Smooth muscle cell (in vitro differentiated cells): ENCODE measurements around the gene JAKMIP3. TPM values are rescaled to one million over a fixed set of nuclear protein-coding genes. Genes with fewer than 3 reads are reported as not detected.

Source experiments
- DNase-seq: peaks from one replicate; lab custom pipeline; 2025; ENCODE audit not compliant: unreplicated experiment; lab: John Stamatoyannopoulos, UW
- H2AFZ ChIP-seq: fragments of 200-600 bp; sonication (generic); 2 replicates; pipeline ENCODE4 v1.6.0; 2016; ENCODE audit warnings: antibody characterized with exemption, low read depth, mild to moderate bottlenecking
- H3F3A ChIP-seq: fragments of 200-600 bp; sonication (generic); 2 replicates; pipeline ENCODE4 v1.6.0; 2017; ENCODE audit warnings: antibody characterized with exemption, low read depth
- H3K27ac ChIP-seq: fragments of 200-600 bp; sonication (generic); 2 replicates; pipeline ENCODE4 v1.5.1; 2016; ENCODE audit warnings: low read depth, mild to moderate bottlenecking
- H3K27me3 ChIP-seq: fragments of 200-600 bp; sonication (generic); 2 replicates; pipeline ENCODE4 v1.6.1; 2016; ENCODE audit warnings: low read depth, mild to moderate bottlenecking
- H3K36me3 ChIP-seq: fragments of 200-600 bp; sonication (generic); 2 replicates; pipeline ENCODE4 v1.5.1; 2016; ENCODE audit warnings: low read depth
- H3K4me1 ChIP-seq: fragments of 200-600 bp; sonication (generic); 2 replicates; pipeline ENCODE4 v1.5.1; 2016; ENCODE audit warnings: low read depth
- H3K4me2 ChIP-seq: fragments of 200-600 bp; sonication (generic); 2 replicates; pipeline ENCODE4 v1.6.0; 2016; ENCODE audit warnings: mild to moderate bottlenecking
- H3K4me3 ChIP-seq: fragments of 200-600 bp; sonication (generic); 2 replicates; pipeline ENCODE4 v1.5.1; 2016; ENCODE audit warnings: mild to moderate bottlenecking
- H3K79me2 ChIP-seq: fragments of 200-600 bp; sonication (generic); 2 replicates; pipeline ENCODE4 v1.6.0; 2016; ENCODE audit warnings: low read depth, mild to moderate bottlenecking
- H3K9ac ChIP-seq: fragments of 200-600 bp; sonication (generic); 2 replicates; pipeline ENCODE4 v1.6.0; 2016; ENCODE audit warnings: low read depth
- H3K9me3 ChIP-seq: fragments of 200-600 bp; sonication (generic); replicated peaks from 2 replicates; pipeline ENCODE4 v1.5.1; 2016; ENCODE audit warnings: low read depth
- H4K20me1 ChIP-seq: fragments of 200-600 bp; sonication (generic); 2 replicates; pipeline ENCODE4 v1.6.0; 2016; ENCODE audit warnings: low read depth
- WGBS: methylation state at CpG from one replicate; pipeline ENCODE4 v1.1.7; 2016; ENCODE audit warnings: low lambda C conversion rate; 5-methylcytosine and 5-hydroxymethylcytosine counted together
- polyA plus RNA-seq: library from polyadenylated mRNA; unstranded; fragments of >200 nt; fragmentation: Nextera tagmentation; extraction: Ambion mirVana; gene quantifications from 2 replicates; pipeline ENCODE4 v1.2.1, GENCODE V29; 2016
- total RNA-seq: library from RNA; depleted of rRNA; stranded (reverse); fragments of >200 nt; gene quantifications from 2 replicates; pipeline ENCODE4 v1.2.3, GENCODE V29; 2014
- TF ChIP-seq, protein P1 (sequence below): fragments of 200-600 bp; sonication (generic); IDR thresholded peaks from 2 replicates; pipeline ENCODE4 v1.5.1; 2017; ENCODE audit warnings: borderline replicate concordance, mild to moderate bottlenecking, antibody characterized with exemption; ENCODE audit not compliant: insufficient read depth, poor library complexity, severe bottlenecking

The JAKMIP3 gene
- total and polyA plus RNA-seq, 2 experiments from 2014 or later = 0.09 TPM; not detected in 1

DNA sequence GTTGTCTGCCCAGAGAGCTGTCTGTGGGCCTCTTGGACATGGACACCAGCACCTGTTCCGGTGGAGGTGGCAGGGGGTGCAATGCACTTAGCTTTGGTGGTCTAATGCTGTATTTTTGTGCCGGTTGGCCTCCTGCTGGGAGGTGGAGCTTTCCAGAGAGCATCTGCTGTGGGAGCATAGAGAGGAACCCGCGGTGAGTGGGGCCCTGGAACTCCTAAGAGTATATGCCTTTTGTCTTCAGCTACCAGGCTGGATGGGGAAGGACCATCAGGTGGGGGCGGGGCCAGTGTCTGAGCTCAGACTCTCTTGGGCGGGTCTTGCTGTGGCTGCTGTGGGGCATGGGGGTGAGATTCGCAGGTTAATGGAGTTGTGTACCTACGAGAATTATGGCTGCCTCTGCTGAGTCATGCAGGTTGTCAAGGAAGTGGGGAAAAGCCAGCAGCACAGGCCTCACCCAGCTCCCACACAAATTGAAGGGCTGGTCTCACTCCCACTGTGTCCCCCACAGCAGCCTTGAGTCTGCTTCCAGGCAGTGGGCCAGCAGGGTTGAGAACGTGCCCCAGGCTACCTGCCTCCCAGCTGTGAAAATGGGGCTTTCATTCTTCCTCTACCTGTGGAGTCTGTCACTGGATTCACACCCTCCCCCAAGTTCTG is 29.0 kb downstream of the JAKMIP3 start:
- Histone ChIP-seq H3F3A (no peaks in the 10 kb centered on the region), H3K4me1 (no peaks in the 10 kb centered on the region), H4K20me1 (no peaks in the 10 kb centered on the region), H3K4me2 (no peak overlapping the region), H3K27me3 (no peaks in the 10 kb centered on the region), H3K4me3 (no peak overlapping the region), H3K79me2 (no peaks in the 10 kb centered on the region), H2AFZ (no peak overlapping the region), H3K36me3 (no peaks in the 10 kb centered on the region), H3K9me3 (no peaks in the 10 kb centered on the region), H3K9ac (no peak overlapping the region), H3K27ac (no peak overlapping the region)
- WGBS = 90% methylated on average over 9 of the region's 9 CpGs
- TF ChIP-seq, protein P1, sequence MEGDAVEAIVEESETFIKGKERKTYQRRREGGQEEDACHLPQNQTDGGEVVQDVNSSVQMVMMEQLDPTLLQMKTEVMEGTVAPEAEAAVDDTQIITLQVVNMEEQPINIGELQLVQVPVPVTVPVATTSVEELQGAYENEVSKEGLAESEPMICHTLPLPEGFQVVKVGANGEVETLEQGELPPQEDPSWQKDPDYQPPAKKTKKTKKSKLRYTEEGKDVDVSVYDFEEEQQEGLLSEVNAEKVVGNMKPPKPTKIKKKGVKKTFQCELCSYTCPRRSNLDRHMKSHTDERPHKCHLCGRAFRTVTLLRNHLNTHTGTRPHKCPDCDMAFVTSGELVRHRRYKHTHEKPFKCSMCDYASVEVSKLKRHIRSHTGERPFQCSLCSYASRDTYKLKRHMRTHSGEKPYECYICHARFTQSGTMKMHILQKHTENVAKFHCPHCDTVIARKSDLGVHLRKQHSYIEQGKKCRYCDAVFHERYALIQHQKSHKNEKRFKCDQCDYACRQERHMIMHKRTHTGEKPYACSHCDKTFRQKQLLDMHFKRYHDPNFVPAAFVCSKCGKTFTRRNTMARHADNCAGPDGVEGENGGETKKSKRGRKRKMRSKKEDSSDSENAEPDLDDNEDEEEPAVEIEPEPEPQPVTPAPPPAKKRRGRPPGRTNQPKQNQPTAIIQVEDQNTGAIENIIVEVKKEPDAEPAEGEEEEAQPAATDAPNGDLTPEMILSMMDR = no peak
- DNase-seq = no peak

DNA sequence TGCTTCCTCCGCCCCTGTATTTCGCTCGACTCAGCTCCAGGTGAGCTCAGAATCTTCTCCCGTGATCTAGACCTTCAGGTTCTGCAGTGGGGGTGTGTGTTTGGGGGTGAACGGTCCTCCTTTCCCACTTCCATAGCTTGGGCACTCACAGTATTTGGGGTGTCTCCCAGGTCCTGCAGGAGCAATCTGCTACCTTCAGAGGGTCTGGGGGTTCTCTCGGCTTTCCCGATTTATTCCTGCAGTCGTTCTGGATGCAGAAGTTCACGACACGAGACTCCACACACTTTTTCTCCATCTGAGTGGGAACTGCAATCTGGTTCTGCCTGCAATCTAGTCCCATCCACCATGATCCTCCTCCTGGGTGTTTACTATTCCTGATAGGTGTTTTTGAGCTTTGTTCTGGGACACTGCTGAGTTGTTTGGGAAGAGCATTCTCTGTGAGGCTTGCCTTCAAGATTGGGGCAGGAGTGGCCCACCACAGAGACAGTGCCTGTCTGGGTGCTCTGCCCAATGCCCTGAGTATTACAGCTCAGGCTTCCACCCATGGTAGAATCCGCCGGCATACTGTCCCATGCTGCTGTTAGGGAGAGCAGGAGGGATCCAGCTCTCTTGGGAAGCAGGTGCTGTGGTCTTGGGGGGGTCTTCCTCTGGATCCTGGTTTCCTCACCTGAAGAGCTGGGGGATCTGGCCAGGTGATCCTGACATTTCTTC is 29.8 kb downstream of the JAKMIP3 start:
- no peak for DNase-seq
- Histone ChIP-seq H3F3A (no peaks in the 10 kb centered on the region), H3K4me1 (no peaks in the 10 kb centered on the region), H2AFZ (no peak overlapping the region), H3K27me3 (no peaks in the 10 kb centered on the region), H3K9me3 (no peaks in the 10 kb centered on the region), H3K36me3 (no peaks in the 10 kb centered on the region), H3K79me2 (no peaks in the 10 kb centered on the region), H3K27ac (no peak overlapping the region), H3K4me3 (no peak overlapping the region), H3K9ac (no peak overlapping the region), H3K4me2 (no peak overlapping the region), H4K20me1 (no peaks in the 10 kb centered on the region)
- TF ChIP-seq, protein P1 = no peak
- 91% methylated on average over 12 of the region's 12 CpGs for WGBS

DNA sequence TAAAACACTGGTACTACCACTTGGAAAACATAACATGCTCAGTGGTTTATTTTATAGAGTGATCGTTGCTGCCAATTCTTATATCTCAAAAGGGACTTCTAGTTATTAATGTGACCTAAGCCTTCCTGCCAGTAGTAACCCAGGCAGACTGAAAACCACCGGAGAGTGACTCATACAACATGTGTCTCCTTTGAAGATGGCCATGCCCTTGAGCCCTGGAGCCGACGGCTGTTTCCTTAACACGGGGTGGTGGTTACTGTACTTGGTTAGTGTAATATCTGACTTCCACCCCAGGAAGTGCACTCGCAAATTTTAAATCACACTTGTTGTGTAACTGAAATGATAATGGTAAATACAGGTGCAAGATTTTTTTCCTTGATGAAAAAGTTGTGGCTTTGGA is 30.5 kb downstream of the JAKMIP3 start:
- H3K4me1 ChIP-seq = no peaks in the 10 kb centered on the region
- H4K20me1 ChIP-seq = no peaks in the 10 kb centered on the region
- H3K9ac ChIP-seq = no peak overlapping the region
- no peaks in the 10 kb centered on the region for H3K36me3 ChIP-seq
- no peak for DNase-seq
- no peaks in the 10 kb centered on the region for H3K79me2 ChIP-seq
- H3K4me3 ChIP-seq = no peak overlapping the region
- no peak overlapping the region for H3K27ac ChIP-seq
- no peak overlapping the region for H2AFZ ChIP-seq
- no peaks in the 10 kb centered on the region for H3K9me3 ChIP-seq
- no peak overlapping the region for H3K4me2 ChIP-seq
- WGBS = 12% methylated on average over 6 of the region's 6 CpGs
- no peaks in the 10 kb centered on the region for H3F3A ChIP-seq
- TF ChIP-seq, protein P1 = no peak
- peaks cover 3% of the 10 kb centered on the region for H3K27me3 ChIP-seq
